ENCODE results near the gene CLEC2D. TPM values are rescaled to one million over a fixed set of nuclear protein-coding genes. Genes with fewer than 3 reads are reported as not detected.
A peak's percentile ranks its signal among the peaks of the same experiment; 100 is the strongest.

The CLEC2D gene
- total RNA-seq, 1 donor from 2014 or later, result 13.5 TPM

GRCh38 chr12:9634177-9634803, 35.2 kb upstream of the CLEC2D start:
- Histone ChIP-seq H3K4me3 (no peak overlapping the region), H3K4me1 (no peaks in the 10 kb centered on the region), H3K9me3 (no peaks in the 10 kb centered on the region), H3K27me3 (no peaks in the 10 kb centered on the region), H3K36me3 (no peaks in the 10 kb centered on the region), H3K27ac (no peak overlapping the region)
- no peak for DNase-seq (ENCODE audit: extremely low spot score in 2 of 2)
- intact Hi-C loops (cut with DNase I), result no loop called here
- TF ChIP-seq POLR2AphosphoS5 (IDR thresholded peaks at IDR 0.05; ENCODE audit: insufficient read depth in 1 of 2, low read depth in 1 of 2) (no peak), CTCF (IDR thresholded peaks at IDR 0.05) (peak in 2 of 3 experiments; percentile 19 to 50)

- Histone ChIP-seq H3K4me1 (no peaks in the 10 kb centered on the region), H3K36me3 (no peaks in the 10 kb centered on the region), H3K4me3 (no peak overlapping the region), H3K9me3 (no peaks in the 10 kb centered on the region), H3K27ac (no peak overlapping the region), H3K27me3 (no peaks in the 10 kb centered on the region)
- no peak for TF ChIP-seq POLR2AphosphoS5 (IDR thresholded peaks at IDR 0.05; ENCODE audit: insufficient read depth in 1 of 2, low read depth in 1 of 2)
- no peak for TF ChIP-seq POLR2A (IDR thresholded peaks at IDR 0.05)
- no peak for TF ChIP-seq CTCF (IDR thresholded peaks at IDR 0.05)
- DNase-seq (ENCODE audit: extremely low spot score in 2 of 2), result no peak
- intact Hi-C loops (cut with DNase I), result no loop called here
These were observed 34.4 kb upstream of the CLEC2D start for GRCh38 chr12:9634969-9635754.

- no peaks in the 10 kb centered on the region for H3K9me3 ChIP-seq
- H3K4me3 ChIP-seq, result no peak overlapping the region
- DNase-seq (ENCODE audit: extremely low spot score in 2 of 2), result no peak
- no peaks in the 10 kb centered on the region for H3K4me1 ChIP-seq
- H3K27ac ChIP-seq, result no peak overlapping the region
- no peaks in the 10 kb centered on the region for H3K36me3 ChIP-seq
- TF ChIP-seq CTCF (IDR thresholded peaks at IDR 0.05) (no peak), POLR2AphosphoS5 (IDR thresholded peaks at IDR 0.05; ENCODE audit: insufficient read depth in 1 of 2, low read depth in 1 of 2) (no peak), POLR2A (IDR thresholded peaks at IDR 0.05) (no peak)
- intact Hi-C loops (cut with DNase I), result no loop called here
- H3K27me3 ChIP-seq, result no peaks in the 10 kb centered on the region
These were observed 33.2 kb upstream of the CLEC2D start for GRCh38 chr12:9636150-9636850.

- Histone ChIP-seq H3K9me3 (no peaks in the 10 kb centered on the region), H3K4me1 (no peaks in the 10 kb centered on the region), H3K36me3 (no peaks in the 10 kb centered on the region), H3K27ac (no peak overlapping the region), H3K27me3 (no peaks in the 10 kb centered on the region), H3K4me3 (no peak overlapping the region)
- intact Hi-C loops (cut with DNase I), result no loop called here
- no peak for DNase-seq (ENCODE audit: extremely low spot score in 2 of 2)
- TF ChIP-seq CTCF (IDR thresholded peaks at IDR 0.05) (no peak), POLR2A (IDR thresholded peaks at IDR 0.05) (no peak), POLR2AphosphoS5 (IDR thresholded peaks at IDR 0.05; ENCODE audit: insufficient read depth in 1 of 2, low read depth in 1 of 2) (no peak)
These were observed 32.7 kb upstream of the CLEC2D start for GRCh38 chr12:9636851-9637206.

Data from vagina (tissue), 2 donors.